Measurements from ENCODE around the gene PTPRK.

PTPRK gene

DNA sequence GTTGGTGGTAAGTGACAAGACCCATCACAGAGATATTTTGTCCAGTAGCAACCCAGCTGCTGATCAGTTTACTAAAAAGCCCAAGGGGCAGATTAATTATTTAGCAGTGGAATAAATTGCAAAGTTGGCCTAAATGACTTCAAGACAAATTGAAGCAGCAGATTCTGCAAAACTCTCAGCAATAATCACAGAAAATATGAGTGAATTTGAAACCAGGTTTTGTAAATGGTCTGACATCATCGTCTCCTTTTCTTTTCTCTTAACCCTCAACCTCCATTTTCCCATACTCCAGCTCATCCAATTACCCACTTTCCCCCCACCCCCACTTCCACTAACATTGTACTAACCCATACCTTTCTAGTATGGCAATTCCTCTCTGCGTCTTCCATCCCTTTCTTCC is 11.3 kb upstream of the PTPRK start:
- Histone ChIP-seq H3K4me3 (ENCODE audit: low read depth, low read length) (no peak overlapping the region), H3K36me3 (replicated peaks) (no peaks in the 10 kb centered on the region), H3K27ac (no peak overlapping the region), H3K27me3 (replicated peaks) (no peaks in the 10 kb centered on the region)
- in situ Hi-C loops (cut with HindIII; ENCODE audit: low pct_ligation_motif_present, low sequenced_read_pairs): no loop called here
- DNase-seq: no peak
- no peak for TF ChIP-seq CTCF (IDR thresholded peaks at IDR 0.05; ENCODE audit: low read depth, low read length, missing control alignments)

DNA sequence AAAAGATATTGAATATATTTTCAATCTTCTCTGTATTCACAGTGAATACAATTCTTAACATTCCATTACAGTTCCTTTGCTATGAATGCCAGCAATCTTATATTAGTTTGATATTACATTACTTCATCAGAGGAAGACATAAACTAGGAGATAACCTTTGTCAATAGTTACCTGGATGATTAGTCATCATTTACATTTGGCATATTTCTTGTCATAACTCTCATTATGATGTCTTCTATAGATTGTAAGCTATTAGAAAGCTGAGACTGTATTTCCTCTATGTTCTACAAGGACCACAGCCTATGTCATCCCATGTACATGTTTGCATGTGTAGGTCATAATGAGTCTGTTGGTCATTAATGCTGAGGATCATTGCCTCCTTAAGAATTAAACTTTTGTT is 7.8 kb upstream of the PTPRK start:
- TF ChIP-seq CTCF (IDR thresholded peaks at IDR 0.05; ENCODE audit: low read depth, low read length, missing control alignments): no peak
- Histone ChIP-seq H3K27ac (no peak overlapping the region), H3K27me3 (replicated peaks) (no peaks in the 10 kb centered on the region), H3K4me3 (ENCODE audit: low read depth, low read length) (no peak overlapping the region), H3K36me3 (replicated peaks) (no peaks in the 10 kb centered on the region)
- no peak for DNase-seq
- in situ Hi-C loops (cut with HindIII; ENCODE audit: low pct_ligation_motif_present, low sequenced_read_pairs): no loop called here

DNA sequence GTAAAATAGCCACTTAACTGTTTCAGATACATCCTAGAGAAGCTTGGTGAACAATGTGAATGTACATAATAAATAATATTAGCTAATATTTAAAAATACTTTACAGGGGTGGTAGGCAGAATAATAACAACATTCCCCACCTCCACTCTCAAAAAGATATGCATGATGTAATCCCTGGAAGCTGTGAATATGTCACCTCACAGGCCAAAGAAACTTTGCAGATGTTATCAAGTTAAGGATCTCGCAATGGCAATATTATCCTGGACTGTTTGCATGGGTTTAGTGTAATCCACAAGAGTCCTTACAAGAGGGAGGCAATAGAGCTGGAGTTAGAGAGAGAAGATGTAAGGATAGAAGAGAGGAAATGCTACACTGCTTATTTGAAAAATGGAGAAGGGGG is 7.0 kb upstream of the PTPRK start:
- no peak for TF ChIP-seq CTCF (IDR thresholded peaks at IDR 0.05; ENCODE audit: low read depth, low read length, missing control alignments)
- DNase-seq: no peak

GRCh38 chr6:128526152-128526914 is 5.9 kb upstream of the PTPRK start:
- H3K36me3 ChIP-seq (replicated peaks): no peaks in the 10 kb centered on the region
- H3K4me3 ChIP-seq (ENCODE audit: low read depth, low read length): no peak overlapping the region
- TF ChIP-seq CTCF (IDR thresholded peaks at IDR 0.05; ENCODE audit: low read depth, low read length, missing control alignments): no peak
- no peak for DNase-seq
- H3K27me3 ChIP-seq (replicated peaks): no peaks in the 10 kb centered on the region
- no peak overlapping the region for H3K27ac ChIP-seq
- in situ Hi-C loops (cut with HindIII; ENCODE audit: low pct_ligation_motif_present, low sequenced_read_pairs): no loop called here

More for the DNA sequence above, 7.0 kb upstream of the PTPRK start:
- in situ Hi-C loops (cut with HindIII; ENCODE audit: low pct_ligation_motif_present, low sequenced_read_pairs): no loop called here
- Histone ChIP-seq H3K4me3 (ENCODE audit: low read depth, low read length) (no peak overlapping the region), H3K27ac (no peak overlapping the region), H3K27me3 (replicated peaks) (no peaks in the 10 kb centered on the region), H3K36me3 (replicated peaks) (no peaks in the 10 kb centered on the region)

- Histone ChIP-seq H3K27ac (no peak overlapping the region), H3K36me3 (replicated peaks) (no peaks in the 10 kb centered on the region), H3K27me3 (replicated peaks) (no peaks in the 10 kb centered on the region), H3K4me3 (ENCODE audit: low read depth, low read length) (no peak overlapping the region)
- no peak for DNase-seq
- no peak for TF ChIP-seq CTCF (IDR thresholded peaks at IDR 0.05; ENCODE audit: low read depth, low read length, missing control alignments)
- in situ Hi-C loops (cut with HindIII; ENCODE audit: low pct_ligation_motif_present, low sequenced_read_pairs): no loop called here
Measured at GRCh38 chr6:128525406-128525805, 5.0 kb upstream of the PTPRK start.

- TF ChIP-seq CTCF (IDR thresholded peaks at IDR 0.05; ENCODE audit: low read depth, low read length, missing control alignments): no peak
- DNase-seq: no peak
- in situ Hi-C loops (cut with HindIII; ENCODE audit: low pct_ligation_motif_present, low sequenced_read_pairs): no loop called here
- H3K27ac ChIP-seq: peak overlapping the region; percentile 99
- peak overlapping the region; percentile 99 for H3K4me3 ChIP-seq (ENCODE audit: low read depth, low read length)
- H3K36me3 ChIP-seq (replicated peaks): no peaks in the 10 kb centered on the region
- H3K27me3 ChIP-seq (replicated peaks): no peaks in the 10 kb centered on the region
Measured at GRCh38 chr6:128521282-128521632, 858 bp upstream of the PTPRK start.
